Measurements from ENCODE around the gene C5AR1. TPM values are rescaled to one million over a fixed set of nuclear protein-coding genes. Genes with fewer than 3 reads are reported as not detected.
A peak's percentile ranks its signal among the peaks of the same experiment; 100 is the strongest.
"Not testable (repeated sequence)": the region's sequence is repeated elsewhere in the genome, so short reads cannot be mapped to it uniquely, and the experiment has no call there.

The C5AR1 gene
- 10 to 100 TPM in 1 of 4 donors, 1 to 10 TPM in 3; 3.8 to 11.8 (median 6.0) TPM for polyA plus RNA-seq (ENCODE audit: insufficient read length in 4 of 4)

DNA sequence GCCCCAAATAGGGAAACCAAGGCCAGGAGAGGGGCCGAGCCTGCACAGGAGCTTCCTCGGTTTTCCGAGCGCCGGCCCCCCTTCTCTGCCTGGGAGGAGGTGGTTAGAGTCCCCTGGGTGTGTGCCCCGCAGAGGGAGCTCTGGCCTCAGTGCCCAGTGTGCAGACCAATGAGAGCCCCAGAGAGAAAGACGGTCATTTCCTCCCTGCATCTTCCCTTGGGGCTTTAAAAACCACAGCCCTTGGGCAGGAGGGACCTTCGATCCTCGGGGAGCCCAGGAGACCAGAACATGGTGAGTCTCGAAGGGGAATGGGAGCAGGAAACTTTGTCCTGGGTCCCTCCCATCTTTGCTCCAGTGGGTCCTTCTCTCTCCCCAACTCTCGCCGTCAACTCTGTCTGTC lies at the start of gene C5AR1:
Gene C5AR1, plus strand, starts transcription at position 254 of the 400 bp plus-strand sequence. Its CDS starts 35 bp downstream, at position 289.
- DNase-seq (ENCODE audit: low read depth in 4 of 4, low spot score in 2 of 4) = no peak

DNA sequence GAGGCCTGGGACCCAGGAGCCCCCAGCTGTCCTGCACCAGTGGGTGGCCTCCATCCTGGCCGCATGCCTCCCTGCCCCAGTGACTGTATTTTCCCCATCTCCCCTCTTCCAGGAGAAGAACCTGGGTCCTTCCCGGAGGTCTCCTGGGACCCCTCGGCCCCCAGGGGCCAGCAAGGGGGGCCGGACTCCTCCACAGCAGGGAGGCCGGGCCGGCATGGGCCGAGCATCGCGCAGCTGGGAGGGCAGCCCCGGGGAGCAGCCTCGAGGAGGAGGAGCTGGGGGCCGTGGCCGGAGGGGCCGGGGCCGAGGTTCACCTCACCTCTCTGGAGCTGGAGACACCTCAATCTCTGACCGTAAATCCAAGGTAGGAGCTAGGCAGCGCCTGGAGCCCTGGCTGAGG lies 49.2 kb upstream of the C5AR1 start:
- no peak for DNase-seq (ENCODE audit: low read depth in 4 of 4, low spot score in 2 of 4)

DNA sequence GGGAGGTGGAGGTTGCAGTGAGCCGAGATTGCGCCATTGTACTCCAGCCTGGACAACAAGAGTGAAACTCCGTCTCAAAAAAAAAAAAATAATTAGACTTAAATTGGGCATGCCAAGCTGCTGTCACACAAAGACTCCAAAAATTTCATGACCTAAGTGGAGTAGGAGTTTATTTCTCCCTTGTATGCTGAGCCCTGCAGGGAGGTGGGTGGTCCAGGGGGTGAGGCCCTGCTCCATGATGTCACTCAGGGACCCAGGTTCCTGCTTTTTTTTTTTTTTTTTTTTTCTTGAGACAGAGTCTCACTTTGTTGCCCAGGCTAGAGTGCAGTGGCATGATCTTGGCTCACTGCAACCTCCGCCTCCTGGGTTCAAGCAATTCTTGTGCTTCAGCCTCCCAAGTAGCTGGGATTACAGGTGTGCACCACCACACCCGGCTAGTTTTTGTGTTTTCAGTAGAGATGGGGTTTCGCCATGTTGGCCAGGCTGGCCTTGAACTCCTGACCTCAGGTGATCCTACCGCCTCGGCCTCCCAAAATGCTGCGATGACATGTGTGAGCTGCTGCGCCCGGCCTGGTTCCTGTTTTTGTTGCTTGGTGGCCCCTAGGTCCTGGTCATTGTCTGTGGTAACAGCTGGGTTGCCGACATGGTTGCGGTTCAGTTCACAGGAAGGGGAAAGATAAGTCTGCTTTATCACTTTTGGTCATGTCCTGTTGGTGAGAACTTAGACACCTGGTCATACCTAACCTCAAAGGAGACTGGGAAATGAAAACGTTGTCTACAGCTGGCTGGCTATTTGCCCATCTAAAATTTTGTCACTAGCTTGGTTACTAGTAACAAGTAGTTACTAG lies 47.5 kb upstream of the C5AR1 start:
- not testable (repeated sequence) for DNase-seq (ENCODE audit: low read depth in 4 of 4, low spot score in 2 of 4)

DNA sequence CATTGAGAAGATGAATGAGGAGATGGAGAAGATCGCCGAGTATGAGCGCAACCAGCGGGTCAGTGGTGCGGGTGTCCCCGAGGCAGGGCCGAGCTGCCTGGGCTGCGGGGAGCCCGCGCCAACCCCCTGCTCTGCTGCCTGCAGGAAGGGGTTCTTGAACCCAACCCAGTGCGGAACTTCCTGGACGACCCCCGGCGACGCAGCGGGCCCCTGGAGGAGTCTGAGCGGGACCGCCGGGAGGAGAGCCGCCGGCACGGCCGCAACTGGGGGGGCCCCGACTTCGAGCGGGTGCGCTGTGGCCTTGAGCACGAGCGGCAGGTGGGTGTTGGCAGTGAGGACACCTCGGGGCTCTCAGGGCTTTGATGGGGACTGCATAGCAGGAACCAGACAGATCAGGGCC lies 45.0 kb upstream of the C5AR1 start:
- DNase-seq (ENCODE audit: low read depth in 4 of 4, low spot score in 2 of 4) = no peak

DNA sequence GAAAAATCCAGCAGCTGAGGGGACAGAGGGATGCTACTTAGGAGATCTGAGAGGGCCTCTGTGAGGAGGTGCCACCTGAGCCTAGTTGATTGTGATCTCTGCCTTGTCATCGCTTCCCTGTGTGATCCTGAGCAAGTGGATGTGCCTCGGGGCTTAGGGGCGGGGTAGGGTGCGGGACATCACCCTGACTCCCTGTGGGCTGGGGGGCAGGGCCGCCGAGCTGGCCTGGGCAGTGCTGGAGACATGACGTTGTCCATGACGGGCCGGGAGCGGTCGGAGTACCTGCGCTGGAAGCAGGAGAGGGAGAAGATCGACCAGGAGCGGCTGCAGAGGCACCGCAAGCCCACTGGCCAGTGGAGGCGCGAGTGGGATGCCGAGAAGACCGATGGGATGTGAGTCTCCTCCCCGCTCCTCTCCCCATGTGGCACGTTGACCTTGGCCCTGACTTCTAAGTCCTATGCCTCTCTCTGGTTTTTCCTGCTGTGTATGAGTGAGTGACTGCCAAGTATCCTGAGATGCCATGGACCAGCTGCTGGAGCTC lies 43.2 kb upstream of the C5AR1 start:
- no peak for DNase-seq (ENCODE audit: low read depth in 4 of 4, low spot score in 2 of 4)

DNA sequence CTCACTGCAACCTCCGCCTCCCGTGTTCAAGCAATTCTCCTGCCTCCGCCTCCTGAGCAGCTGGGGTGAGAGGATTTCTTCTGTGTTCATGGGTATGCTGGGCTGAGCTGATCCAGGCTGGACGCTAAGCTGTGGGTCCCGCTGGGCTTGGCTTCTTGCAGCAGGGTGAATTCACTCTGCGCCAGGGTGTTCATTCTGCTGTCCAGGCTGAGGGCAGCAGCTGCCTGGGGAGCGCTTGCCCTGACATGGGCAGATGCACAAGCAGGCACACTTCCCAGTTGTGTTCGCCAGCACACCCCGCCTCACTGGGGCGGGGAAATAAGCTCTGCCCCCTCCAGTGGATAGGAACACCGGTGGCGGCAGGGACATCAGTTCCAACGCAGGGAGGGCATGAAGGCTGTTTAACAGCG lies 42.3 kb upstream of the C5AR1 start:
- DNase-seq (ENCODE audit: low read depth in 4 of 4, low spot score in 2 of 4) = no peak

DNA sequence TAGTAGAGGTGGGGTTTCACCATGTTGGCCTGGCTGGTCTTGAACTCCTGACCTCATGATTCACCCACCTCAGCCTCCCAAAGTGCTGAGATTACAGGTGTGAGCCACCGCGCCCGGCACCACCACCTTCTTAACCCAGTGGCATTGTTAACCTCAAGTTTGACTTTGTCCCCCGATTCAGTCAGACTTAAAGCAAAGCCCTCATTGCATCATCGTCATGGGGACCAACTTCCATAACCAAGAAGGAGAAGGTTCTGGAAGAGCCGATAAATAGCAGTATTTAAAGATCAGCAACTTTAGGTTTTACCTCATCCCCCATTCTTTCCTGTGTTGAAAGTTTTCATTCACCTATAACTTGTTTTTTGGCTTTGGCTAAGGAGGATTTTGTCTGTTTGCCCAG lies 41.6 kb upstream of the C5AR1 start:
- DNase-seq (ENCODE audit: low read depth in 4 of 4, low spot score in 2 of 4) = no peak

DNA sequence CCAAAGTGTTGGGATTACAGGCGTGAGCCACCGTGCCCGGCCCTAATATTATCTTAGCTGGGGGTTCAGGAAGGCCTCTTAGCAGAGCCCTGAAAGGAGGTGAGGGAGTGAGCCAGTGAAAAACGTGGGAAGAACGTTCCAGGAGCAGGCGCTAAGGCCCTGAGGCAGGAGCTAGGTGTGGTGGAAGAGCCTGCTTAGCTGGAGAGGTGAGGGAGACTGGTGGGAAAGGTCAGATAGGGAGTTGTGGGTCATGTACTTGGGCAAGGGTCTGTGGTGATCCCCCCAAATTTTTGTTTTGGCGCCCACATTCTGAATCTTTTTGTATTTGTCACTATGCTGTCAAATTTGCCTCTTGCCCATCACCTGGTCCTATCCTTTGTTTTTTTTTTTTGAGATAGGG lies 40.1 kb upstream of the C5AR1 start:
- DNase-seq (ENCODE audit: low read depth in 4 of 4, low spot score in 2 of 4) = no peak

DNA sequence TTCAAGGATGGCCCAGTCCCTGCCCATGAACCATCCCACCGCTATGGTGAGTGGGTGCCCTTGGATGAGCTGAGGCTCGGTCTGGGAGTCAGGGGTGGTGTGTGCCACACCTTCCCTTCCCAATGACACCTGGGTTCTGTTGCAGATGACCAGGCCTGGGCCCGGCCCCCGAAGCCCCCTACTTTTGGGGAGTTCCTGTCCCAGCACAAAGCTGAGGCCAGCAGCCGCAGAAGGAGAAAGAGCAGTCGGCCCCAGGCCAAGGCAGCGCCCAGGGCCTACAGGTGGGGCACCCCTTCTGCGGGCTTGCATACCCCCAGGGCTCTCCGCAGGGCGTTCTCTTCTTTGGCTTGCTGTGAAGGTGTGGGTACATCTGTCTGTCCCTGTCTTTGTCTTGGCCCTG lies 39.3 kb upstream of the C5AR1 start:
- no peak for DNase-seq (ENCODE audit: low read depth in 4 of 4, low spot score in 2 of 4)

DNA sequence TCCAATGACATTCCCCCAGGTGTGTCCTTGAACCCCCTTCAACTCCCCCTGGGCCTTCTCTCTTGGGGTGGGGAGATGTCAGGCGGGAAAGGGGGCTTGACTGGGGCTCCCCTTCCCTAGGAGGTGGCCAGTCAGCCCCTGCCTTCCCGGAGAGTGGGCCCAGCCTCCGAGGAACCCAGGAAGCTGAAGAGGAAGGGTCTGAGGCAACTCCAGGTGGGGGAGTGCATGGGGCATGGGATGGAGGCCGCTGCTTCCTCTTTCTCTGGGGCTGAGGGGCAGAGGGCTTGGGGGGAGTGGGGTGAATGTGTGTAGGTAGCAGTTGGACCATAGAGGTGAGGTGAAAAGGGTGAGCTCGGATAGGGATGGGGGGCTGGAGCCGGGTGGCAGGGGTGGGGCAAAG lies 37.7 kb upstream of the C5AR1 start:
- no peak for DNase-seq (ENCODE audit: low read depth in 4 of 4, low spot score in 2 of 4)

DNA sequence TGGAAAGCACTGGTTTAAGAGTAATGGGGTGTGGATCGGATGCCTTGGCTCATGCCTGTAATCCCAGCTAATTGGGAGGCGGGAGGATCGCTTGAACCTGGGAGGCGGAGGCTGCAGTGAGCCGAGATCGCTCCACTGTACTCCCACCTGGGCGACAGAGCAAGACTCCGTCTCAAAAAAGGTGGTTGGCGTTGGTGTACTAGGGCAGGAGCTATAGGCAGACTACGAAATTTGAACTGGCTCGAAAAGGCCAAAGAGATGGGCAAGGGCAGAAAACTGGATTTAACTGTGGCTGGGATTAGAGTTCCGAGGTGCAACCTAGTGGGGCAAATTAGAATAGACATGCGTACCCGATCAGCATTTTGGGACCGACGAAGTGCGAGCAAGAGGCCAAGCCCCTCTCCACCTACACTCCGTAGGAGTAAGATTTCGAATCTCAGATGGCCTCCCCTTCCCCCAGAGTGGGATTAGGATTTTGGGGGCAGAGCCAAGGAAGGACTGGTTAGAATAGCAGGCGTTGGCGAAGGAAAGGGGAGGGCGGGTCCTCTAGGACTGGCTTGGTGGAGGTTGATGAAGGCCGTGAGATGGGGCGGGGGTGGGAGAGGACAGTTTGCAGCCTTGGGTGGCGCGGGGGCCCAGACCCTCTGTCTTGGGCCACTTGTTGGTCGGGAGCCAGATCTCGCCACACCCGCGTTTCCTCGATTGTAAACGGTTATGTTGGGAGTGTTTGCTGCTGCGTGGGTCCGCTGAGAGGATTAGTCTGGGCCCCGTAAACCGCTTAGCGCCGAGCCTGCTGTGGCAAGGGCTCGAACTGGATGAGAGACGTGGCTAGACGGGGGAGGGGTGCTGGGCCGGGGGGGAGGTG lies 37.0 kb upstream of the C5AR1 start:
- peak in 1 of 4 donors; percentile 18 for DNase-seq (ENCODE audit: low read depth in 4 of 4, low spot score in 2 of 4)

DNA sequence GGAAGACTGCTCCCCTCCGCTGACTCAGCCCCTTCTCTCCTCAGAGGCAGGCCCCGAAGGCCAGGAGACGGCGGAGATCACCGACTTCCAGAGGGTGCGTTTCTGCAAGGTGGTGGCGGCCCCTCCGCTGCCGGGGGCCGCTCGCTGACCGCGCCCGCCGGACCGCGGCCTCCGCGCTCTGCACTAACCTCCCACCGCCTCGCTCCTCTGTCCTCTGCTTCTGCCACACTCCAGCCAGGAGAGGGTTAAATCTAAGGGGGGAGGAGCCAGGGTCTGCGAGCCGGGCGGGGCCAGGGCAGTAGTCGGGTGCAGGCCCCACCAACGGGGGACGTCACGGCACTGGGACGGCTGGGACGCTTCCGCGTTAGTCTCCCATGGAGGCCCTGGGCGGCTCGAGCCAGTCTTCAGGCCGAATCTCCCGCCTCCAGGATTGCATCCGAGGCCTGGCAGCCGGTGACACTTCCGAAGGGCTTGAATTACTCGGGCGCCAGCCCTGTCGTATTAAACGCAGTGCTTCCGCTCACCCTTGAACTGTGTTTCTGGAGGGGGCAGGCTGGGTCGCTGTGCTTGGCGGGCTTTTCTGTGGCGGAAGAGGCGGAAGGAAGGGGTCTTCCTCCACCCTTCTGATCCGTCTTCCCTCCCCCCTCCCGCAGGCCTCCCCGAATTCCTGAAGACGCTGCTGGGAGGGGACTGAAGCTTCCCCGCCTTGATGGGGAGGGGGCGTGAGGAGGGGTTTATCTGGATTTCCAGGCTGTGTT lies 36.2 kb upstream of the C5AR1 start:
- DNase-seq (ENCODE audit: low read depth in 4 of 4, low spot score in 2 of 4) = peak; percentile 88 to 89 (median 89)

DNA sequence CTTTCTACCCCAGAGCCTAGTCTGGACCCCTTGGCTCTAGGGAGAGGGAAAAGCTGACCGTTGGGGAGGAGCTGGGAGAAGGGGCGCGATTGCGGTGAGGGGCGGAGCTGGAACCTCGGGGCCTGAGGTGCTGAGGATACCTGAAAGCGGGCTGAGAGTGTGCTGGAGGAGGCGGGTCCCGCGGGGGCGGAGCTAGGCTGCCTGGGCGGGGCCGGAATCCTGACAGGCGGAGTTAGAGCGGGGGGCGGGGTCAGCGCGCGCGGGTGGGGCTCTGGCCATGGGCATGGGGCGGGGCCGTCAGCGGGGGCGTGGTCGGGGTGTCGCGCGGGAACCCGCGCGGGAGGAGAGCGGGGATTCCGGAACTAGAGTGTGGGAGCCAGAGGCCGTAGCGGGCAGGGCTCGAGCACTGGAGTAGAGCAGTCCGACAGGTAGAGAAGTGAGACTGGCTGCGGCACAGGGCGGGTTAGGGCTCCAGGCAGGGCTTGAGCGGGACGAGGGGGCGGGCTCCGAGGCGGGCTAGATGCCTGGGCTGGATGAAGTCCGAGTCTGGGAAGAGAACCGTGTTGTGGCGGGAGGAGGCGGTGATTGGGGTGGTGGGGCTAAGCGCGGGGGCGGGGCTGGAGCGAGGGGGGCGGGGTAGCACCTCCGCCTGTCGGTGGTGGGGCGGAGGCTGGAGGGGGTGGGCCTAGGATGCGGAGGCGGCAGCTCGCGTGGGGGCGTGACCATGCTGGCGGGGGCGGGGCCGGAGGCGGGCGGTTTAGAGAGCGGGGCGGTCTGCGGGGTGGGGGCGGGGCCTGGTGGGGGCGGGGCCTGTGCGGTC lies 35.4 kb upstream of the C5AR1 start, which contains the start of gene INAFM1:
Gene INAFM1, plus strand, starts transcription at position 815 of the 820 bp plus-strand sequence. CDS start 35 bp downstream, outside the sequence.
- peak in 2 of 4 donors; percentile 81 to 86 for DNase-seq (ENCODE audit: low read depth in 4 of 4, low spot score in 2 of 4)

DNA sequence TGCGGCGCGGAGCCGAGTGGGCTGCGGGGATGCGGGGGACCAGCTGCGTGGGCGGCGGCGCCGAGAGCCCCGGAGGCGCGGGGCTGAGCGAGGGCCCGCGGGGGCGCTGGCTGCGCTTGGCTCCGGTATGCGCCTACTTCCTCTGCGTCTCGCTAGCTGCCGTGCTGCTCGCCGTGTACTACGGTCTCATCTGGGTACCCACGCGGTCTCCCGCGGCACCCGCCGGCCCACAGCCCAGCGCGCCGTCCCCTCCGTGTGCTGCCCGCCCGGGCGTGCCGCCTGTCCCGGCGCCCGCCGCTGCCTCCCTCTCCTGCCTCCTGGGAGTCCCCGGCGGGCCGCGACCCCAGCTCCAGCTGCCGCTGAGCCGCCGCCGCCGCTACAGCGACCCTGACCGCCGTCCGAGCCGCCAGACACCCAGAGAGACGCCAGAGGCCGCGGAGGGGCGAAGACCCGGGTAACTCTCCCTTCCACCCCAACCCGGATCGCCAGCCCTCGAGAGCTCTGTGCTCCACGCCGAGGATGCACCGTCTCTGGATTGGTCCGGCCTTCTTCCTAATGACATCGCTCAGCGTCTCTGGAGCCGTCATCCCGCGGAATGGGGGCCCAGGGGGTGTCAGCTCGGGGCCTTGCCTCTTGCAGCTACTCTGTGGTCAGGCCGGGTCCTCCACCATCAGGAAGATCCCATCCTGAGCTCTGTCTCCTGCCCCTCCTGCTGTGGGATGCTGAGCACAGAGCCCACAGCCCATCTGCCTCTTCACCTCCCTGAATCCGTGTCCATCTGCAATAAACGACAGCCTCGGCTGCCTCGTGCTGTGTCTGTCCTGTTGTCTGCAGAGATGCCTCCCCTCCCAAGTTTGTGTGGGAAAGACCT lies 34.5 kb upstream of the C5AR1 start:
- DNase-seq (ENCODE audit: low read depth in 4 of 4, low spot score in 2 of 4) = peak in 1 of 4 donors; percentile 18

DNA sequence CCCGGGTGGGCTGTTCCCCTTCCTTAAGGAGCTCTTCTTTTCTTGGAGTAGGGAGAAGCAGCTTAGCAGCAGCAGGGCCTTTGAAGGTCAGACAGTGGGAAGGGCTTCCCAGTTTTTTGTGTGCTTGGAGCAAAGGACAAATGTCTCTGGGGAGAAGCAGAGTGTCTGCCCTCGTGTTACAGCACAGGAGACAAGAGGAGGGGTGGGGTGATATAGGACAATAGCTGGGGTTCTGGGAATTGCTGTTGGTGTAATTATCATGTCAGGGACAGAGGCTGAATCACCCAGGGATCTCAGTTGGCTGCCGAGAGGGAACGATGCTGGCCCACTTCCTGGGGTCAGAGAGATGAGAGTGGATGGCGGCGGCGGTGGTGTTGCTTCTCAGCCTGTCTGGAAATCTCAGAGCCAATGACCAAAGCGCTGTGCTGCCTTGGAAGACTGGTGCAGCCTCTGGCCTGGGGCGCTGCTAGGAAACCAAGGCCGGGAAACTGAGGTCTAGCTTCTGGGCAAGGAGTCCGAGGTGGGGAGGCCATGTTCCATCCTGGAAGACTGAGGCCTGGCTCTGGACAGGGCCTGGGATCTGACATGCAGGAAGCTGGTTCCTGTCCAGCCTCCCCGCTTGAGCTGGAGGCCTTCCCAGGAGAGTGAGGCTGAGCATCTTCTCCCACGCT lies 33.7 kb upstream of the C5AR1 start:
- no peak for DNase-seq (ENCODE audit: low read depth in 4 of 4, low spot score in 2 of 4)

DNA sequence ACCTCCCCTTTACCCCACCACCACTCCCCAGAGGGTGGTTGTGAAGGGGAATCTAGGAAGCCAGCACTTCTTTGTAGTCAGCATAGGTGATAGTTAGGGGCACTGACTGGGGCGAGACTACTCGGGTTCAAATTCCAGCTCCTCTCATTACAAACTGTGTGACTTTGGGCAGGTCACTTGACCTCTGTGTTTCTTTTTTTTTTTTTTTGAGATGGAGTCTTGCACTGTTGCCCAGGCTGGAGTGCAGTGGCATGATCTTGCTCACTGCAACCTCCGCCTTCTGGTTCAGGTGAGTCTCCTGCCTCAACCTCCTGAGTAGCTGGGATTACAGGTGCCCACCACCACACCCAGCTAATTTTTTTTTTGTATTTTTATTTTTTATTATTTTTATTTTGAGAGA lies 33.1 kb upstream of the C5AR1 start:
- not testable (repeated sequence) for DNase-seq (ENCODE audit: low read depth in 4 of 4, low spot score in 2 of 4)

DNA sequence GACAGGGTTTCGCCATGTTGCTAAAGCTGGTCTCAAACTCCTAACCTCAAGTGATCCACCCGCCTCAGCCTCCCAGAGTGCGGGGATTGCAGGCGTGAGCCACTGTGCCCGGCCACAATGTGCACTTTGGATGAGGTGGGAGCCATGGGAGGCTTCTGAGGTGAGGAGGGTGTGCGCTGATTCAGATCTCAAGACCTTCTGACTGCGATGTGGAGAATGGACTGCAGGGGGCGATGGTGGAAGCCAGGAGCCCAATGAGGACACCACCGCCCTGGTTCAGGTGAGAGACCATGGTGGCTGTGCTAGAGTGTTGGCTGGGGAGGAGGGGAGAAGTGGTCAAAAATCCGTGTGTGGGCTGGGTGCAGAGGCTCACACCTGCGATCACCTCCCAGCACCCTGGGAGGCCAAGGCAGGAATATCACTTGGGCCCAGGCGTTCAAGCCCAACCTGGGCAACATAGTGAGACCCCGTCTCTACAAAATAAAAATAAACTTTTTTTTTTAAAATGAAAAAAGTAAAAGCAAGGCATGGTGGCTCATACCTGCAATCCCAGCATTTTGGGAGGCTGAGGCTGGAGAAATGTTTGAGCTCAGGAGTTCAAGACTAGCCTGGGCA lies 29.4 kb upstream of the C5AR1 start:
- DNase-seq (ENCODE audit: low read depth in 4 of 4, low spot score in 2 of 4) = no peak

All from left renal cortex interstitium (tissue), 4 donors.